Measurements from ENCODE around the gene BBS1.

GRCh38 chr11:66497206-66497605 lies 13.2 kb upstream of the BBS1 start:
- TF ChIP-seq CTCF (IDR thresholded peaks at IDR 0.05; ENCODE audit: low read depth, low read length, missing input control) (no peak), HNF4G (IDR thresholded peaks at IDR 0.05) (no peak), REST (IDR thresholded peaks at IDR 0.05) (no peak), TAF1 (conservative IDR thresholded peaks at IDR 0.05) (no peak), MAX (IDR thresholded peaks at IDR 0.05) (no peak), GABPA (IDR thresholded peaks at IDR 0.05 in 1 of 2, conservative IDR thresholded peaks at IDR 0.05 in 1 of 2) (no peak), RAD21 (IDR thresholded peaks at IDR 0.05) (no peak), ZBTB33 (IDR thresholded peaks at IDR 0.05) (no peak), FOXA1 (IDR thresholded peaks at IDR 0.05) (no peak), NR2F2 (IDR thresholded peaks at IDR 0.05) (no peak), YY1 (IDR thresholded peaks at IDR 0.05) (no peak), SP1 (IDR thresholded peaks at IDR 0.05) (no peak), EGR1 (IDR thresholded peaks at IDR 0.05; ENCODE audit: low read depth in 2 of 2) (no peak)
